ENCODE measurements around the gene HOXC11. TPM values are rescaled to one million over a fixed set of nuclear protein-coding genes. Genes with fewer than 3 reads are reported as not detected.

Gene HOXC11
- total RNA-seq, 1 experiment from 2014 or later = 1.1 TPM

DNA sequence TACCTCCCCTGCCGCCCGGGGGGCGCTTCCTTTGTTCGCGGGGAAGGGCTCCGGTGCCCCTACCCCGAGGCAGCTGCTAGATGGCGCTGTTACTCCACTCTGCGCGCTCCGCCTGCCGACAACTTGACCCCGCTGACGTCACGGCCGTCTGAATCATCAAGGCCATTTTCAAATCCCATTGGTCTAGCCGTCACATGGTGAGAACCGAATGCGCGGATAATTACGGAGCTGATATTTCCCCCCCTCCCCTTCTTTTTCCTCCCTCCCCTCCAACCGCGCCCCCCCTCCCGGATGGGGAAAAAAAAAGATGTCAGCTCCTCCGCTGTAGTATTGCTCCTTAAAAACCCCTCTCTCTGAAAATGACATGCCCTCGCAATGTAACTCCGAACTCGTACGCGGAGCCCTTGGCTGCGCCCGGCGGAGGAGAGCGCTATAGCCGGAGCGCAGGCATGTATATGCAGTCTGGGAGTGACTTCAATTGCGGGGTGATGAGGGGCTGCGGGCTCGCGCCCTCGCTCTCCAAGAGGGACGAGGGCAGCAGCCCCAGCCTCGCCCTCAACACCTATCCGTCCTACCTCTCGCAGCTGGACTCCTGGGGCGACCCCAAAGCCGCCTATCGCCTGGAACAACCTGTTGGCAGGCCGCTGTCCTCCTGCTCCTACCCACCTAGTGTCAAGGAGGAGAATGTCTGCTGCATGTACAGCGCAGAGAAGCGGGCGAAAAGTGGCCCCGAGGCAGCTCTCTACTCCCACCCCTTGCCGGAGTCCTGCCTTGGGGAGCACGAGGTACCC, 12.2 kb downstream of the HOXC11 start, which contains the start of gene HOXC10:
Gene HOXC10 (plus strand): TSS at position 246 of the 791 bp plus-strand sequence. CDS start 114 bp downstream, at position 360.
- peak; percentile 97 for DNase-seq (ENCODE audit: low spot score)

DNA sequence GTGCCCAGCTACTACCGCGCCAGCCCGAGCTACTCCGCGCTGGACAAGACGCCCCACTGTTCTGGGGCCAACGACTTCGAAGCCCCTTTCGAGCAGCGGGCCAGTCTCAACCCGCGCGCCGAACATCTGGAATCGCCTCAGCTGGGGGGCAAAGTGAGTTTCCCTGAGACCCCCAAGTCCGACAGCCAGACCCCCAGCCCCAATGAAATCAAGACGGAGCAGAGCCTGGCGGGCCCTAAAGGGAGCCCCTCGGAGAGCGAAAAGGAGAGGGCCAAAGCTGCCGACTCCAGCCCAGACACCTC, 12.7 kb downstream of the HOXC11 start:
- no peak for DNase-seq (ENCODE audit: low spot score)

DNA sequence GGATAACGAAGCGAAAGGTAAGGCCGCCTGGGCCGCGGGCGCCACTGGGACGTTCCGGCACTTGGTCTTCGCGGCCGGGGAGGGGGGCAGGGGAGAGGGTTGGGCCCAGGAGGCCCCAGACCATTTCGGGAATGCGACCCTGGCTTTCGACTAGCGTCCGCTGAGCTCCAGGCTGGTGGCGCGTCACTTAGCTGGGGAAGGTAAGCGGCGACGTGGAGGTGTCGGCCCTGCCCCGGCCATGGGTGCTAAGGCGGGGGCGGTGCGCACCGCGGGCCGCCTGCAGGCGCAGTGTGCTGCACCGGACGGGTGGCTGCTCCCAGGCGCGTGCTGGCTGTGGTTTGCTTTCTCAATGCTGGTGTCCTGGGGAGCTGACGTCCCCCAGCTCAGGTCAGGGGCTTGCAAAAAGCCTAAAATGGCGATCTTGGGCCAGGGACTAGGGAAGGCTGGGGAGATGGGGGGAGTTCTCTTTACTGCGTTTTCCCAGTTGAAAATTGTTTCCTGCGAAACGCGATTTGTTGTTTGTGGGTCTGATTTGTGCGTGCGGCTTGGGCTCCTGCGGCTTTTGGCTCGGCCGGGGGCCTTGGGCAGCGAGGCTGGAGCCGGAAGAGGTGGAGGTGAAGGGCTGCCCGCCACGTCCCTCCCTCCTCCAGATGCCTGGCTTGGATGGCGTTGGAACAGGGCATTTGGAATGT, 13.2 kb downstream of the HOXC11 start:
- peak; percentile 51 for DNase-seq (ENCODE audit: low spot score)

DNA sequence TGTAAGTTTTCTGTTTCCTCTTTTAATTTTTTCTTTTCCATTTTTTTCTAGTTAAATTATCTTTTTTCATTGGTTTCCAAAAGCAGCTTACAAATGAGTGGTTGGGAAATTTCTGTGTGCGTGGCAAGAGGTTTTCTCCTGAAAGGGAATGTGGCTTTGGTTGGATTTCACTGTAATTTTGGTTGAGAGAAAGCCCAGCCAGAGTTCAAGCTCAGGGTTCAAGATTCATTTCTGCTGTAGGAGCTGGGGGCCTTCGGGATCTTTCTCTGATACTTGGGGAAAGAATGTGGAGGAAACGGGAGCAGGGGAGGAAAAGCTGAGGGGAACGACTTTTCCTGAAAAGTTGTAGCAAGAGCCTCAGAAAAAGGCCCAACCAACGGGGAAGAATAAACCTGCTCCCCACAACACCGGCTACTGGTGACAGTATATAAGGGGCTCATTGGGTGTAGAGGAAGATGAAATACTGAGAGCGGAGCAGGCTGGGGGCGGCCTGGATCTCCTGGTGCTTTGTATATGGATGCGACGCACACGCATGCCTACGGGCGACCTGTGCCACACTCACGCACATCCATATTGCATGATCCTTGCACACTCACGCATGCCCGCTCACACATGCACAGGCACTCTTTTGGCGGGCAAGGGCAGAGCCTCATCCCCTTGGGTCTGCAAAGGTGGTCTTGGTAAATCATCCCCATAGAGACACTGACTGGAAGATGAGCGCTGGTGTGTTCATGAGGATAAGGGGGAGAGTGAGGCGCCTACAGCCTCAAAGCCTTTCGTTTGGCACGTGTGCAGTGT, 14.0 kb downstream of the HOXC11 start:
- no peak for DNase-seq (ENCODE audit: low spot score)

- DNase-seq (ENCODE audit: low spot score) = no peak
Measured at GRCh38 chr12:53987787-53988230, 14.9 kb downstream of the HOXC11 start.

GRCh38 chr12:53988541-53989226, 15.8 kb downstream of the HOXC11 start:
- DNase-seq (ENCODE audit: low spot score) = no peak

GRCh38 chr12:53989227-53990113, 16.5 kb downstream of the HOXC11 start:
- DNase-seq (ENCODE audit: low spot score) = peak; percentile 59

GRCh38 chr12:53990311-53991076, 17.6 kb downstream of the HOXC11 start:
- DNase-seq (ENCODE audit: low spot score) = no peak

GRCh38 chr12:53991077-53991460, 18.1 kb downstream of the HOXC11 start:
- DNase-seq (ENCODE audit: low spot score) = peak; percentile 40

GRCh38 chr12:53992377-53992889, 19.5 kb downstream of the HOXC11 start:
- no peak for DNase-seq (ENCODE audit: low spot score)

- DNase-seq (ENCODE audit: low spot score) = no peak
Measured at GRCh38 chr12:53993162-53994008, 20.5 kb downstream of the HOXC11 start.

DNA sequence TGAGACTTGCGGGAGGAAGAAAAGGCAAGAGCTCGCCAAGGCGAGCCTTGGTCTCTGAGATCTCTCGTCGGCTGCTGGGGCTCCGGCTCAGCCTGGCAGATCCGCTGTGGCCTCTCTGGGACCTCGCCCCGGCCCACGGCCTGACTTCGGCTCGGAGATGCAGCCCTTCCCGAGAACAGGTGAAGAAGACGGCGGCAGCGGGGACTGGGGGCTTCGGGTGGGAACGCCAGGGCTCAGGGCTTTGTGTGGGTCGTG, 21.0 kb downstream of the HOXC11 start:
- no peak for DNase-seq (ENCODE audit: low spot score)

GRCh38 chr12:53994264-53995001, 21.5 kb downstream of the HOXC11 start:
- DNase-seq (ENCODE audit: low spot score) = peak; percentile 38

DNA sequence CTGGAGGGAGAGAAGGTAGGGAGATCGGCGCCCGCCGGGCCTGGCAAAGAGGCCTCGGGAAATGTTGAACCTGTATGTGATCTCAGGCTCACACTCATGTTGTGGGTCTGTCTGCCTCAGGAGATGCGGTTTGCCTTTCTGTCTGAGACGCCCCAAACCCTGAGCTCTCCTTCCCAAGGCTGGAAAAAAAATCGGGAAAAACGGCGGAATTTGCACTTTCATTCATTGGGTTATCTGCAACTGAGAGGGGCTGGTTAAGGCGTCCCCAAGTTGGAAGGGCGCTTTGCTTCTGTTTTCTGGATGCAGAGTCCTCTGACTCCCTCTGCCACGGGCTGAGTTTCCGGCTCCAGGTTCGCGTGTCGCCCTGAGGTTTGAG, 22.1 kb downstream of the HOXC11 start:
- no peak for DNase-seq (ENCODE audit: low spot score)

- DNase-seq (ENCODE audit: low spot score) = peak; percentile 68
Measured at GRCh38 chr12:53995378-53996239, 22.7 kb downstream of the HOXC11 start.

- DNase-seq (ENCODE audit: low spot score) = no peak
Measured at GRCh38 chr12:53996240-53997203, 23.6 kb downstream of the HOXC11 start.

Measured in H4 (cell line).